ENCODE measurements around the gene ARHGAP20. TPM values are rescaled to one million over a fixed set of nuclear protein-coding genes. Genes with fewer than 3 reads are reported as not detected.

The ARHGAP20 gene, protein sequence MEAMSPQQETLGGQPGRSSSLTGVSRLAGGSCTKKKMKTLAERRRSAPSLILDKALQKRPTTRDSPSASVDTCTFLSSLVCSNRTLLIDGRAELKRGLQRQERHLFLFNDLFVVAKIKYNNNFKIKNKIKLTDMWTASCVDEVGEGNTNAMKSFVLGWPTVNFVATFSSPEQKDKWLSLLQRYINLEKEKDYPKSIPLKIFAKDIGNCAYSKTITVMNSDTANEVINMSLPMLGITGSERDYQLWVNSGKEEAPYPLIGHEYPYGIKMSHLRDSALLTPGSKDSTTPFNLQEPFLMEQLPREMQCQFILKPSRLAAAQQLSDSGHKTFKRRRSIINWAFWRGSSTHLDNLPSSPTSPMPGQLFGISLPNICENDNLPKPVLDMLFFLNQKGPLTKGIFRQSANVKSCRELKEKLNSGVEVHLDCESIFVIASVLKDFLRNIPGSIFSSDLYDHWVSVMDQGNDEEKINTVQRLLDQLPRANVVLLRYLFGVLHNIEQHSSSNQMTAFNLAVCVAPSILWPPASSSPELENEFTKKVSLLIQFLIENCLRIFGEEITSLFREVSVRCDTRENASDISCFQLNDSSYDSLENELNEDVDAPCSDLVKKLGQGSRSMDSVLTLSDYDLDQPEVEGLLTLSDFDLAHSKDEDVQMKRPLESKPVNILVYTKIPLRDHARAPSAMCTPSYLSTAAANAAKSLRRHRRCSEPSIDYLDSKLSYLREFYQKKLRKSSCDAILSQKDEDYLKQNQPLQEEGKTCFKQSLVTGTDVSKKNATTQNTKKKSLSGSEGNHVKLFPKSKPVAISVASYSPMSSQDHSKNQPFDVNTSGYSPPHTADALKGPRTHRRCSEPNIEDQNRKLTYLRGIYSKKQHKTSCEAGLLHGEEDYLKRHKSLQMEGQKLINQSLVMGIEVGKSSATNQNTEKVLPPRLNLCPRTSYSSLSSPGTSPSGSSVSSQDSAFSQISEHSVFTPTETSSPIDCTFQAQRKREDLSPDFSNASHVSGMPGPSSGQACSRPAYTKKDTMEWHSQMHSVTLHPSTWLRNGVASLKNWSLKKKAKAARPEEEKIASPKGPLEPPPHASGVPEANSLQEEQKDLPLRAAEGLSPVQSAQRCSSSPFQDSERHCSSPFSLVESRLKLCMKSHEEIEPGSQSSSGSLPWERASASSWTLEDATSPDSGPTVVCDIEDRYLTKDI
- 1 to 10 TPM; 1.4 to 4.8 (median 2.5) TPM for total RNA-seq

DNA sequence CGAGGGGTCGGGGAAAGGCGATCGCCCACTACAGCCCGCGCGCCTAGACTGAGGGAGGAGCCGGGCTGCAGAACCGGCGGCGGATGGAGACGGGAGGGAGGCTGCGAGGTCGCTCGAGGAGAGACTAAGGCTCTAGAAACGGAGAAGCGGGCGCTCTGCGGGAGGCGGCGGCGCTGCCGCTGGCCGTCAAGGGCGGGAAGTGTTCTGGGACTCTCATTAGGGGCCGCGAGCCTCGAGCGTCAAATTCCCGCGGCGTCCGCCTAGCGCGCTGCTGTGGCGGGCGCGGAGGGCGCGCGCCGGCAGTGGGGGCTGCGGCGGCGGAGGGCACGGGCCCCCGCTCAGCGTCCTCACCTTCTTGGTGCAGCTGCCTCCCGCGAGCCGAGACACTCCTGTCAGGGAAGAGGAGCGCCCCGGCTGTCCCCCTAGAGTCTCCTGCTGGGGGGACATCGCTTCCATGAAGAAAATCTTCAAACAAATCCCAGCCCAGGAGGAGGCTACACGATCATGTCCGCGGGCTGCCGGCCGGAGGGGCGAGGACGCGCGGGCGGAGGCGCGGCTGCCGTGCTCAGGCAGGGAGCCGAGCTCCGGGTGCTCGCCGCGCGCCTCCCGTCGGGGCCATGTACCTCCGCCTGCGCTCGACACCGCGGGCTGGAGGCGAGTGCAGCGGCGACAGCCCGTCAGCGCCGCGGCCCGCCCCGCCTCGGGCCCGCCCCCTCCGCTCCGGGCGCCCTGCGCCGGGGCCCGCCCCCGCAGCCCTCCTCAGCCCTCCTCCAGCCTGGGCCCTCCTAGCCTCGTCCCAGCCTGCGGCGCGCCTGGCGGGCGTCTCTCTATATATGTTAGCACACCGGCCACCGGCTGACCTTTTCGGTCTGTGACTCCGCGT, at the start of gene ARHGAP20:
ARHGAP20 (minus strand) TSS at position 662 of the 883 bp plus-strand sequence; CDS start at position 456, 206 bp downstream.
- intact Hi-C loops (cut with DNase I) = no loop called here
- no peak for DNase-seq
- H3K4me3 ChIP-seq = peak within 1 kb of the TSS; percentile 64 to 81 (median 67)
- no peaks in the 10 kb centered on the region for H3K36me3 ChIP-seq
- WGBS, 2 donors = 17% methylated on average over 10 of the region's 109 CpGs; no CpG with 5 or more reads in 1 of the 2 donors
- TF ChIP-seq POLR2A (IDR thresholded peaks at IDR 0.05) = peak in 1 of 4 donors; percentile 70
- TF ChIP-seq, protein P1, sequence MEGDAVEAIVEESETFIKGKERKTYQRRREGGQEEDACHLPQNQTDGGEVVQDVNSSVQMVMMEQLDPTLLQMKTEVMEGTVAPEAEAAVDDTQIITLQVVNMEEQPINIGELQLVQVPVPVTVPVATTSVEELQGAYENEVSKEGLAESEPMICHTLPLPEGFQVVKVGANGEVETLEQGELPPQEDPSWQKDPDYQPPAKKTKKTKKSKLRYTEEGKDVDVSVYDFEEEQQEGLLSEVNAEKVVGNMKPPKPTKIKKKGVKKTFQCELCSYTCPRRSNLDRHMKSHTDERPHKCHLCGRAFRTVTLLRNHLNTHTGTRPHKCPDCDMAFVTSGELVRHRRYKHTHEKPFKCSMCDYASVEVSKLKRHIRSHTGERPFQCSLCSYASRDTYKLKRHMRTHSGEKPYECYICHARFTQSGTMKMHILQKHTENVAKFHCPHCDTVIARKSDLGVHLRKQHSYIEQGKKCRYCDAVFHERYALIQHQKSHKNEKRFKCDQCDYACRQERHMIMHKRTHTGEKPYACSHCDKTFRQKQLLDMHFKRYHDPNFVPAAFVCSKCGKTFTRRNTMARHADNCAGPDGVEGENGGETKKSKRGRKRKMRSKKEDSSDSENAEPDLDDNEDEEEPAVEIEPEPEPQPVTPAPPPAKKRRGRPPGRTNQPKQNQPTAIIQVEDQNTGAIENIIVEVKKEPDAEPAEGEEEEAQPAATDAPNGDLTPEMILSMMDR (IDR thresholded peaks at IDR 0.05) = no peak
- H3K9me3 ChIP-seq = no peaks in the 10 kb centered on the region
- H3K4me1 ChIP-seq = peaks cover 0 to 47% (median 14%) of the 10 kb centered on the region in 3 donors
- peaks cover 0 to 27% (median 0%) of the 10 kb centered on the region in 4 donors for H3K27me3 ChIP-seq
- H3K27ac ChIP-seq = peak within 1 kb of the TSS; percentile 72 to 91 (median 86)

DNA sequence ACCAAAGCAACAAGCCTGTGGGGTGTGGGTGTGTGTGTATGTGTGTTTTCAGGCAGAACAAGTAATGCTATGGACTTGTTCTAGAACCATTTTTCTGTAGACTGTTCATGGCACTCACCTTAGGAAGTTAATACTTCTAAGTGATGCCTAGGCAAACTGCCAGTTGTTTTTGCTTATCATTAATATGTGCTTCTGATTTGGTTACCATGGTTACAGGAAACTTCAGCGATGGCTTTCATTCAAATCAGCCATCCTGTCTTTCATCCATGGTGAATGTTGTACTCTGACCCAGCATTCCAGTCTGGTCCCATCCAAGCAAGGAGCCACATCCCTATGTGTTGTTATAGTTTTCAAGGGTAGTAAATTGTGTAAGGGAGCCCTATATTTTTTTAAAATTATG, 49.8 kb upstream of the ARHGAP20 start:
- Histone ChIP-seq H3K27ac (no peak overlapping the region), H3K4me1 (peaks cover 0 to 26% (median 13%) of the 10 kb centered on the region in 3 donors), H3K9me3 (no peaks in the 10 kb centered on the region), H3K4me3 (no peak overlapping the region), H3K27me3 (no peaks in the 10 kb centered on the region), H3K36me3 (no peaks in the 10 kb centered on the region)
- WGBS, 2 donors = 44 to 69% methylated on average over 1 of the region's 1 CpG
- DNase-seq = no peak
- intact Hi-C loops (cut with DNase I) = no loop called here
- TF ChIP-seq POLR2A (IDR thresholded peaks at IDR 0.05) = no peak
- TF ChIP-seq, protein P1 (IDR thresholded peaks at IDR 0.05) = no peak

DNA sequence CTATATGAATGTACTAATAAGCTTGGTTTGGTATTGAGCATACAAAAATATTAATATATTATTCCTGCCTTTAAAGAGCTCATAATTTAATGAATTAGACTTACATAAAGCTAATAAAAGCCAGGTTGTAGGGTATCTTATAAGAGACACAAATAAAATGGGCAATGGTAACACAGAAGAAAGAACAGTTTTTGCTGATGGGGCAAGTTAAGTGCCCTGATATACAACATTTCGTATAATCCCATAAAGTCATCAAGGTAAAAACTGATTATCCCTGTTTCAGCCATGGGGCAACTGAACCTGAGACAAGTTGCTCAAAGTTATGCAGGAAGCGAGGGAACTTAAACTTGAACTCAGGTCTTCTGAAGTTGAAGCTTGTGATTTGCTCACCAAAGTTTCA, 48.9 kb upstream of the ARHGAP20 start:
- H3K4me3 ChIP-seq = no peak overlapping the region

DNA sequence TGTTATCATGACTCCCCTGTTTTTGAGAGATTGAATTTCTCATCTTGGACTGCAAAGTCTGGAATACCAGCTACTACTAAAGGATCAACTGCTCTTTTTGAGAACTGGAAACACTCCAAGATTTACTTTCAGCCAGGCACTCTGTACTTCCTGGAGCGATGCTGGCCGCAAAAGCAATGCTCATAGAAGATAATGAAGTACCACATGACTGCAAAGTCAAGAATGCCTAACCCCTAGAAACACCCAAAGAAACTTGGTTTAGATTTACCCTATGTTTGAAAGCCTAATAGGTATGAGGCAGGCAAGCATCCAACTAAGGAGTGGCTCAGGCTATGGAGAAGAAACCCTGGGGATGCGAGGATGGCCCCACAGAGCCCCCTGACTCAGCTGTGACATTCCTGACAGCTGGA, 47.7 kb upstream of the ARHGAP20 start:
- Histone ChIP-seq H3K36me3 (no peaks in the 10 kb centered on the region), H3K4me3 (no peak overlapping the region), H3K27me3 (no peaks in the 10 kb centered on the region), H3K9me3 (no peaks in the 10 kb centered on the region), H3K27ac (peak overlapping the region in 1 of 4 donors; percentile 30), H3K4me1 (peaks cover 0 to 26% (median 13%) of the 10 kb centered on the region in 3 donors)
- intact Hi-C loops (cut with DNase I) = no loop called here
- 7 to 26% methylated on average over 3 of the region's 3 CpGs for WGBS, 2 donors
- no peak for DNase-seq
- TF ChIP-seq POLR2A (IDR thresholded peaks at IDR 0.05) = no peak
- TF ChIP-seq, protein P1 (IDR thresholded peaks at IDR 0.05) = no peak

More for the DNA sequence above, 48.9 kb upstream of the ARHGAP20 start:
- no peak for DNase-seq
- H3K36me3 ChIP-seq = no peaks in the 10 kb centered on the region
- H3K9me3 ChIP-seq = no peaks in the 10 kb centered on the region
- TF ChIP-seq, protein P1 (IDR thresholded peaks at IDR 0.05) = no peak
- no peak for TF ChIP-seq POLR2A (IDR thresholded peaks at IDR 0.05)
- peaks cover 0 to 26% (median 13%) of the 10 kb centered on the region in 3 donors for H3K4me1 ChIP-seq
- H3K27me3 ChIP-seq = no peaks in the 10 kb centered on the region
- 83 to 92% methylated on average over 2 of the region's 2 CpGs for WGBS, 2 donors
- H3K27ac ChIP-seq = no peak overlapping the region
- intact Hi-C loops (cut with DNase I) = no loop called here
